Activated B cell treated with CpG ODN at 0.5 μM for 24 hours (primary cell): Measurements from ENCODE around the gene CRYAA. TPM values are rescaled to one million over a fixed set of nuclear protein-coding genes. Genes with fewer than 3 reads are reported as not detected.

Source experiments
- ATAC-seq: fragments of 200-7000 bp; cut with Tn5 transposase; one replicate; pipeline ENCODE4 v1.10.0; 2021; ENCODE audit warnings: low read depth, mild to moderate bottlenecking, moderate library complexity
- CTCF ChIA-PET: fragments of 350-600 bp; sonication (Branson Sonifier 250); formaldehyde crosslinking; loops from one replicate; lab custom pipeline; 2021; ENCODE audit warnings: antibody characterized with exemption; lab: Charles Lee
- POLR2A ChIA-PET: fragments of 350-600 bp; sonication (Branson Sonifier 250); formaldehyde crosslinking; loops from one replicate; lab custom pipeline; 2021; ENCODE audit warnings: antibody characterized with exemption; lab: Charles Lee
- DNase-seq: peaks from one replicate; pipeline ENCODE4 v3.0.0; 2022
- H3K27ac Mint-ChIP-seq: one replicate; pipeline ENCODE4 v1.8.0; 2020; ENCODE audit warnings: mixed read lengths
- H3K27me3 Mint-ChIP-seq: one replicate; pipeline ENCODE4 v1.8.0; 2021; ENCODE audit warnings: mixed read lengths
- H3K36me3 Mint-ChIP-seq: one replicate; pipeline ENCODE4 v1.8.0; 2021; ENCODE audit warnings: low read depth, mixed read lengths
- H3K4me1 Mint-ChIP-seq: one replicate; pipeline ENCODE4 v1.8.0; 2021; ENCODE audit warnings: mixed read lengths
- H3K4me3 Mint-ChIP-seq: one replicate; pipeline ENCODE4 v1.8.0; 2020; ENCODE audit warnings: mild to moderate bottlenecking, mixed read lengths
- H3K9me3 Mint-ChIP-seq: one replicate; pipeline ENCODE4 v1.8.0; 2020; ENCODE audit warnings: mixed read lengths
- CTCF ChIP-seq: fragments of 200-600 bp; IDR thresholded peaks from one replicate; pipeline ENCODE4 v1.8.0; 2022; ENCODE audit warnings: antibody characterized with exemption, mild to moderate bottlenecking
- intact Hi-C: fragments of 100-400 bp; cut with micrococcal nuclease; formaldehyde crosslinking; loops from one replicate; pipeline ENCODE4 v1.15.1; 2024
- total RNA-seq: library from RNA; stranded (reverse); gene quantifications from 2 replicates; pipeline ENCODE4 v1.2.3, GENCODE V29; 2022

Gene CRYAA
- total RNA-seq, 1 donor from 2014 or later, result not detected

- Mint-ChIP-seq H3K27me3 (peaks cover 19% of the 10 kb centered on the region), H3K9me3 (no peaks in the 10 kb centered on the region), H3K4me1 (no peaks in the 10 kb centered on the region), H3K4me3 (no peak overlapping the region), H3K36me3 (no peaks in the 10 kb centered on the region), H3K27ac (no peak overlapping the region)
- DNase-seq, result no peak
- CTCF ChIA-PET, result no interaction called here
- POLR2A ChIA-PET, result no interaction called here
- no peak for TF ChIP-seq CTCF
- intact Hi-C loops, result no loop called here
- ATAC-seq, result no peak
These were observed 41.0 kb downstream of the CRYAA start for GRCh38 chr21:43209575-43210453.

- H3K4me3 Mint-ChIP-seq, result no peak overlapping the region
- ATAC-seq (no peak), DNase-seq (no peak)
- H3K36me3 Mint-ChIP-seq, result no peaks in the 10 kb centered on the region
- H3K4me1 Mint-ChIP-seq, result no peaks in the 10 kb centered on the region
- CTCF ChIA-PET, result no interaction called here
- H3K27me3 Mint-ChIP-seq, result peaks cover 19% of the 10 kb centered on the region
- H3K9me3 Mint-ChIP-seq, result no peaks in the 10 kb centered on the region
- no peak overlapping the region for H3K27ac Mint-ChIP-seq
- intact Hi-C loops, result no loop called here
- no peak for TF ChIP-seq CTCF
- POLR2A ChIA-PET, result no interaction called here
These were observed 41.8 kb downstream of the CRYAA start for GRCh38 chr21:43210454-43211071.

DNA sequence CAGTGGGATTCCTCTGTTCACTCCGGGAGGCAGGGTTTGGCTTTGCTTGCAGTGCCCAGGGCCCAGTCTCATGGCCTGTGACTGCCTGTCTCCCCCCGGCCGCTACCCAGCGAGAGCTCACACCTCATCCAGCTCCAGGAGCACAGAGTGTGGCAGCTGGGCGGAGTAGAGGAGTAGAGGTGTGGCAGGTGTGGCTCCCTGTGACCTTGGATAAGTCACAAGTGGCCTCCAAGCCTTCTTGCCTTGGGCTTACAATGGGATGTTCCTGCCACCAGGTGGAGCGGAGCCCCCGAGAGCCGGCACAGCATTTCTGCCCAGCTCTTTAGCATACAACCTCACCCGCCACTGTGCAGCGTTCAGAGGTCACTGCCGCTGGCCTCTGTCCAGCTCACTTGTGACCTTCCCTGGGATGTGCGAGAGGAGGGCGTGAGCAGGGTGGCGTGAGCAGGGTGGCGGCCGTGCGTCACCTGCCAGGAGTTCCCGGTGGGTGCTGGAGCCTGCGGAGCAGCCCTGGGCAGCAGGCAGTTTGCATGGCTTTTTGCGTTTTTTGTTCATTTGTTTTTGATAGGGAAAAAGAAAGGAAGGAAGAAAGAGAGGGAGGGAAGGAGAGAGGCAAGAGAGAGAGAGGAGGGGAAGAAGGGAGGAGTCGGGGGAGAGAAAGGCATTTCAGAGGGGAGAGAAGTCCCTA is 42.4 kb downstream of the CRYAA start:
- H3K36me3 Mint-ChIP-seq, result no peaks in the 10 kb centered on the region
- no peaks in the 10 kb centered on the region for H3K4me1 Mint-ChIP-seq
- ATAC-seq (no peak), DNase-seq (no peak)
- H3K4me3 Mint-ChIP-seq, result no peak overlapping the region
- TF ChIP-seq CTCF, result no peak
- ChIA-PET CTCF (no interaction called here), POLR2A (no interaction called here)
- H3K27ac Mint-ChIP-seq, result no peak overlapping the region
- intact Hi-C loops, result no loop called here
- H3K27me3 Mint-ChIP-seq, result peaks cover 14% of the 10 kb centered on the region
- no peaks in the 10 kb centered on the region for H3K9me3 Mint-ChIP-seq

DNA sequence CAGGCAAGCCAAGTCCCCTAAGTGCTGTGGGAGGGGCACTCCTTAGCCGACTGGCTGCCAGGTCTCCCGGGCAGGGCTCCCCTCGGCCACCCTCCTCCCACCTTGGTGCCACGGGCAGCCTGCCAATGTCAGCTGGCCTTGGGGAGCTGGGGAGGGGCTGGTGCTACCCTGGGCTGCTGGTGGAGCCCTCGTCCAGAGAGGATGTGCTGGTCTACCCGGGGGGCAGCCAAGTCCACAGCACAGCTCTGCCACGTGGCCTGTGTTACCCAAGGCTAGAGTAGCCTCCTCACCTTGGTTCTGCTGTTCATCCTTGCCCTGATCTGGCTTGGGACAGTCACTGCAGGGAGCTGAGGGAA is 42.9 kb downstream of the CRYAA start:
- intact Hi-C loops, result no loop called here
- ChIA-PET POLR2A (no interaction called here), CTCF (no interaction called here)
- no peaks in the 10 kb centered on the region for H3K36me3 Mint-ChIP-seq
- DNase-seq (no peak), ATAC-seq (no peak)
- H3K4me1 Mint-ChIP-seq, result no peaks in the 10 kb centered on the region
- no peak overlapping the region for H3K27ac Mint-ChIP-seq
- H3K4me3 Mint-ChIP-seq, result no peak overlapping the region
- no peak for TF ChIP-seq CTCF
- peaks cover 12% of the 10 kb centered on the region for H3K27me3 Mint-ChIP-seq
- no peaks in the 10 kb centered on the region for H3K9me3 Mint-ChIP-seq

Other genes starting within 250 kb of the CRYAA start
- not detected in 2 replicates for gene ERVH48-1, start 243.4 kb upstream of the CRYAA start, total RNA-seq
- gene PKNOX1, start 194.4 kb upstream of the CRYAA start, total RNA-seq, result 13.3 and 15.6 TPM in 2 replicates
- 15.6 and 22.3 TPM in 2 replicates for gene CBS, start 93.2 kb upstream of the CRYAA start, total RNA-seq
- 64.2 and 80.6 TPM in 2 replicates for gene U2AF1, start 61.4 kb upstream of the CRYAA start, total RNA-seq